Neural cell (in vitro differentiated cells): ENCODE measurements around the gene NBPF3. TPM values are rescaled to one million over a fixed set of nuclear protein-coding genes. Genes with fewer than 3 reads are reported as not detected.
A peak's percentile ranks its signal among the peaks of the same experiment; 100 is the strongest.

ENCODE experiments used
- H2AFZ ChIP-seq: fragments of 200-600, 300-800 bp; sonication (generic), shearing (Covaris generic); 2 replicates; pipeline ENCODE4 v1.6.0; 2014; ENCODE audit warnings: low read depth, mild to moderate bottlenecking, antibody characterized with exemption, low read length, moderate library complexity
- H3F3A ChIP-seq: fragments of 200-600 bp; shearing (Covaris generic); 2 replicates; pipeline ENCODE4 v1.6.1; 2016; ENCODE audit warnings: mild to moderate bottlenecking, moderate library complexity, mixed read lengths, antibody characterized with exemption, low read length; ENCODE audit not compliant: insufficient read depth, poor library complexity, severe bottlenecking
- H3K27ac ChIP-seq: fragments of 200-600, 300-800 bp; sonication (generic), shearing (Covaris generic); 2 replicates; pipeline ENCODE4 v1.5.1; 2014; ENCODE audit warnings: mild to moderate bottlenecking, low read length, moderate library complexity
- H3K27me3 ChIP-seq: fragments of 300-800, 200-600 bp; sonication (generic), shearing (Covaris generic); 2 replicates; pipeline ENCODE4 v1.6.0; 2014; ENCODE audit warnings: mild to moderate bottlenecking, low read depth, low read length, moderate library complexity; ENCODE audit not compliant: insufficient read depth
- H3K36me3 ChIP-seq: fragments of 300-800, 200-600 bp; sonication (generic), shearing (Covaris generic); 2 replicates; pipeline ENCODE4 v1.5.1; 2014; ENCODE audit warnings: mild to moderate bottlenecking, antibody characterized with exemption, low read length, moderate library complexity; ENCODE audit not compliant: insufficient read depth
- H3K4me2 ChIP-seq: fragments of 300-800, 200-600 bp; sonication (generic), shearing (Covaris generic); 2 replicates; pipeline ENCODE4 v1.6.0; 2014; ENCODE audit warnings: mild to moderate bottlenecking, low read length
- H3K4me3 ChIP-seq: fragments of 300-800, 200-600 bp; sonication (generic), shearing (Covaris generic); 2 replicates; pipeline ENCODE4 v1.5.1; 2014; ENCODE audit warnings: mild to moderate bottlenecking, low read length, moderate library complexity
- H3K79me2 ChIP-seq: fragments of 200-600 bp; shearing (Covaris generic); replicated peaks from 2 replicates; pipeline ENCODE4 v1.6.0; 2014; ENCODE audit warnings: mild to moderate bottlenecking, low read length, moderate library complexity; ENCODE audit not compliant: insufficient read depth
- H3K9ac ChIP-seq: fragments of 300-800, 200-600 bp; sonication (generic), shearing (Covaris generic); 2 replicates; pipeline ENCODE4 v1.6.1; 2016; ENCODE audit warnings: mild to moderate bottlenecking, low read length, mixed read lengths
- H3K9me2 ChIP-seq: fragments of 200-600 bp; shearing (Covaris generic); 2 replicates; pipeline ENCODE4 v1.6.1; 2016; ENCODE audit warnings: mild to moderate bottlenecking, low read length, mixed read lengths; ENCODE audit not compliant: insufficient read depth
- H3K9me3 ChIP-seq: fragments of 200-600, 300-800 bp; sonication (generic), shearing (Covaris generic); 2 replicates; pipeline ENCODE4 v1.6.1; 2016; ENCODE audit warnings: mild to moderate bottlenecking, mixed run types, low read length, moderate library complexity, mixed read lengths
- H4K20me1 ChIP-seq: fragments of 200-600 bp; shearing (Covaris generic); 2 replicates; pipeline ENCODE4 v1.6.1; 2016; ENCODE audit warnings: mild to moderate bottlenecking, mixed run types; ENCODE audit not compliant: insufficient read depth
- EP300 ChIP-seq: fragments of 450-650 bp; conservative IDR thresholded peaks from 2 replicates; pipeline ENCODE4 v1.6.1; 2014; ENCODE audit warnings: antibody characterized with exemption, mild to moderate bottlenecking, moderate library complexity; ENCODE audit not compliant: poor library complexity, severe bottlenecking
- EZH2 ChIP-seq: fragments of 200-600, 300-800 bp; shearing (Covaris generic), sonication (generic); IDR thresholded peaks from 2 replicates; pipeline ENCODE4 v1.6.1; 2014; ENCODE audit warnings: antibody characterized with exemption, low read length, borderline replicate concordance, mild to moderate bottlenecking; ENCODE audit not compliant: insufficient read depth, poor library complexity, severe bottlenecking
- MXI1 ChIP-seq: fragments of 450-650 bp; conservative IDR thresholded peaks from 2 replicates; pipeline ENCODE4 v1.6.1; 2014; ENCODE audit warnings: antibody characterized with exemption, mild to moderate bottlenecking; ENCODE audit not compliant: poor library complexity, severe bottlenecking
- POLR2AphosphoS5 ChIP-seq: IDR thresholded peaks from 2 replicates; pipeline ENCODE4 v1.6.1; 2012
- RAD21 ChIP-seq: fragments of 450-650 bp; conservative IDR thresholded peaks from 2 replicates; pipeline ENCODE4 v1.6.1; 2014; ENCODE audit warnings: antibody characterized with exemption, mild to moderate bottlenecking, moderate library complexity
- REST ChIP-seq: IDR thresholded peaks from 2 replicates; pipeline ENCODE4 v1.6.1; 2012; ENCODE audit warnings: borderline replicate concordance
- SMC3 ChIP-seq: fragments of 450-650 bp; conservative IDR thresholded peaks from 2 replicates; pipeline ENCODE4 v1.6.1; 2014; ENCODE audit warnings: antibody characterized with exemption, mild to moderate bottlenecking, moderate library complexity; ENCODE audit not compliant: poor library complexity
- TAF1 ChIP-seq: IDR thresholded peaks from 2 replicates; pipeline ENCODE4 v1.6.1; 2012; ENCODE audit warnings: low read depth
- polyA plus RNA-seq: library from polyadenylated mRNA; depleted of rRNA; stranded (reverse); fragments of >200 nt; gene quantifications from 2 replicates; pipeline ENCODE4 v1.2.3, GENCODE V29; 2014
- TF ChIP-seq, protein P1 (sequence below): fragments of 450-650 bp; IDR thresholded peaks from 2 replicates; pipeline ENCODE4 v1.5.1; 2014; ENCODE audit warnings: antibody characterized with exemption, mild to moderate bottlenecking, moderate library complexity; ENCODE audit not compliant: poor library complexity, severe bottlenecking

NBPF3 gene
- polyA plus RNA-seq, 1 donor from 2014 or later: 14.4 TPM

- no peak for TF ChIP-seq EP300
- TF ChIP-seq, protein P1, sequence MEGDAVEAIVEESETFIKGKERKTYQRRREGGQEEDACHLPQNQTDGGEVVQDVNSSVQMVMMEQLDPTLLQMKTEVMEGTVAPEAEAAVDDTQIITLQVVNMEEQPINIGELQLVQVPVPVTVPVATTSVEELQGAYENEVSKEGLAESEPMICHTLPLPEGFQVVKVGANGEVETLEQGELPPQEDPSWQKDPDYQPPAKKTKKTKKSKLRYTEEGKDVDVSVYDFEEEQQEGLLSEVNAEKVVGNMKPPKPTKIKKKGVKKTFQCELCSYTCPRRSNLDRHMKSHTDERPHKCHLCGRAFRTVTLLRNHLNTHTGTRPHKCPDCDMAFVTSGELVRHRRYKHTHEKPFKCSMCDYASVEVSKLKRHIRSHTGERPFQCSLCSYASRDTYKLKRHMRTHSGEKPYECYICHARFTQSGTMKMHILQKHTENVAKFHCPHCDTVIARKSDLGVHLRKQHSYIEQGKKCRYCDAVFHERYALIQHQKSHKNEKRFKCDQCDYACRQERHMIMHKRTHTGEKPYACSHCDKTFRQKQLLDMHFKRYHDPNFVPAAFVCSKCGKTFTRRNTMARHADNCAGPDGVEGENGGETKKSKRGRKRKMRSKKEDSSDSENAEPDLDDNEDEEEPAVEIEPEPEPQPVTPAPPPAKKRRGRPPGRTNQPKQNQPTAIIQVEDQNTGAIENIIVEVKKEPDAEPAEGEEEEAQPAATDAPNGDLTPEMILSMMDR: peak; percentile 62
- peak; percentile 50 for TF ChIP-seq SMC3
- TF ChIP-seq MXI1: no peak
- TF ChIP-seq EZH2: no peak
- TF ChIP-seq REST: no peak
- peak; percentile 54 for TF ChIP-seq RAD21
- H4K20me1 ChIP-seq: no peaks in the 10 kb centered on the region
- H3K27me3 ChIP-seq: peaks cover 22% of the 10 kb centered on the region
- no peak overlapping the region for H3K4me2 ChIP-seq
- no peaks in the 10 kb centered on the region for H3K9me3 ChIP-seq
- peak overlapping the region; percentile 49 for H2AFZ ChIP-seq
- no peak overlapping the region for H3K9ac ChIP-seq
- H3K27ac ChIP-seq: no peak overlapping the region
- peak overlapping the region; percentile 64 for H3K4me3 ChIP-seq
- H3K79me2 ChIP-seq: no peaks in the 10 kb centered on the region
- H3K36me3 ChIP-seq: no peaks in the 10 kb centered on the region
- no peaks in the 10 kb centered on the region for H3F3A ChIP-seq
- no peaks in the 10 kb centered on the region for H3K9me2 ChIP-seq
These were observed 68.8 kb downstream of the NBPF3 start for GRCh38 chr1:21508580-21509350.

DNA sequence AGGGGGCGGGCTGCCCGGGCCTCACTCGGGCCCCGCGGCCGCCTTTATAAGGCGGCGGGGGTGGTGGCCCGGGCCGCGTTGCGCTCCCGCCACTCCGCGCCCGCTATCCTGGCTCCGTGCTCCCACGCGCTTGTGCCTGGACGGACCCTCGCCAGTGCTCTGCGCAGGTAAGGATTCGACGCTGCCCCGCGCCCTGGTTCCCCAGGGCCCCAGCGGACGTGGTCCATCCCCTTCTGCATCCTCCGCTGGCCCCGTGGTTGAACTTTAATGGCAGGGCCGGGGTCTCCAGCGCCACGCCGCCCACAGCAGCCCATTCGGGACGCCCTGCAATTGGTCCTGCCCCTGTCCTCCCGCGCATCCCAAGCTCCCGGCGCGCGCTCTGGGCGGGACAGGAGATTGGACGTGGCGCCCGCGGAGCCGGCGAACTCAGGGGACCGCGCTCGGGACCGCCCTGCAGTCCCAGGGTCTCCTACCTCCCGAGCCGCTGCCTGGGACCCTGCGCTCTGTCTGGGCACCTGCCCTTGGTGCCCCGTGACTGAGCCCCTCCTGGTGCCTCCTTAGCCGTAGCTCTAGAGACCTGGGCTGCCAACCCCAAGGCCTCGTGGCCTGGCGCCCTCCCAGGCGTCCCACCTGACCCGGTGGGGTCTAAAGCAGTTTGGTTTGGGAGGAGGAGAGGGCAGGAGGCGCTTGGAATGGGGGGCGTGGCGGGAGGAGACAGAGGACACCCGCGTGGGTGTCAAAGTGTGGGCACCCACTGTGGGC lies 69.6 kb downstream of the NBPF3 start, which contains the start of gene ALPL:
TSS of gene ALPL (plus strand) at position 73 of the 762 bp plus-strand sequence. CDS start 44,659 bp downstream, outside the sequence.
- Histone ChIP-seq H3K27ac (no peak within 1 kb of the TSS), H2AFZ (peak within 1 kb of the TSS; percentile 49), H3K36me3 (no peaks in the 10 kb centered on the region), H3K9me2 (no peaks in the 10 kb centered on the region), H3K4me3 (peak within 1 kb of the TSS; percentile 64), H3K9ac (no peak within 1 kb of the TSS), H3K4me2 (no peak within 1 kb of the TSS), H3K9me3 (no peaks in the 10 kb centered on the region), H3K79me2 (no peaks in the 10 kb centered on the region), H3F3A (no peaks in the 10 kb centered on the region), H4K20me1 (no peaks in the 10 kb centered on the region), H3K27me3 (peaks cover 22% of the 10 kb centered on the region)
- TF ChIP-seq, protein P1: no peak
- TF ChIP-seq REST: no peak
- no peak for TF ChIP-seq EZH2
- TF ChIP-seq TAF1: no peak
- TF ChIP-seq RAD21: no peak
- no peak for TF ChIP-seq SMC3
- no peak for TF ChIP-seq EP300
- TF ChIP-seq MXI1: no peak
- TF ChIP-seq POLR2AphosphoS5: no peak
